A549 (cell line): ENCODE data around the gene NSUN6. TPM values are rescaled to one million over a fixed set of nuclear protein-coding genes. Genes with fewer than 3 reads are reported as not detected.

Experiments used
- ATAC-seq, 2 experiments: fragments of 200-7000 bp in 1 of 2; fragments of >200 bp in 1 of 2; cut with Nextera tagmentation in 1 of 2; cut with Tn5 transposase in 1 of 2; 3 replicates each; pipeline versions ENCODE4 v1.8.0 to v1.9.1; 2018 to 2020; ENCODE audit warnings: mild to moderate bottlenecking in 1 of 2, moderate library complexity in 1 of 2
- CTCF ChIA-PET: fragments of 300-600 bp; sonication (Branson Sonifier 250); formaldehyde crosslinking; extraction: SDS; loops from one replicate; lab custom pipeline; 2021; ENCODE audit warnings: antibody characterized with exemption, inconsistent platforms; lab: Yijun Ruan, JAX
- POLR2A ChIA-PET: fragments of 350-600 bp; formaldehyde crosslinking; extraction: SDS; loops from one replicate; lab custom pipeline; 2021; ENCODE audit warnings: antibody characterized with exemption, inconsistent platforms; lab: Yijun Ruan, JAX
- DNase-seq, 2 experiments: peaks; one replicate each; pipeline versions ENCODE4 v3.0.0 to v3.0.0-alpha.2; 2011 to 2016; ENCODE audit warnings: low read depth in 1 of 2, low spot score in 1 of 2
- FAIRE-seq: peaks from 2 replicates; lab custom pipeline; 2011; peaks lifted over from hg19 to GRCh38; lab: Jason Lieb, UNC
- H3K27ac ChIP-seq, 2 experiments: fragments of >200 bp; sonication (Bioruptor Twin); formaldehyde crosslinking; 3 replicates each; pipeline ENCODE4 v1.5.1; 2016 to 2017
- H3K4me1 ChIP-seq: fragments of >200 bp; sonication (Bioruptor Twin); formaldehyde crosslinking; 3 replicates; pipeline ENCODE4 v1.6.1; 2016
- H3K4me2 ChIP-seq: fragments of >200 bp; sonication (Bioruptor Twin); formaldehyde crosslinking; 3 replicates; pipeline ENCODE4 v1.6.1; 2016
- H3K4me3 ChIP-seq: fragments of >200 bp; sonication (Bioruptor Twin); formaldehyde crosslinking; 3 replicates; pipeline ENCODE4 v1.5.1; 2016
- H3K9me3 ChIP-seq: fragments of >200 bp; sonication (Bioruptor Twin); formaldehyde crosslinking; 3 replicates; pipeline ENCODE4 v1.6.1; 2016
- BHLHE40 ChIP-seq: IDR thresholded peaks from 2 replicates; pipeline ENCODE4 v1.6.1; 2012; ENCODE audit warnings: low read depth, low read length, inconsistent platforms
- CBX8 ChIP-seq: fragments of 200-600 bp; sonication (generic); IDR thresholded peaks from 2 replicates; pipeline ENCODE4 v1.6.1; 2016
- CEBPB ChIP-seq, 2 experiments: fragments of >200 bp in 1 of 2; sonication (Bioruptor Twin) in 1 of 2; formaldehyde crosslinking in 1 of 2; IDR thresholded peaks; 2 replicates each; pipeline ENCODE4 v1.6.1; 2012 to 2016
- CHD2 ChIP-seq: fragments of 150-350 bp; IDR thresholded peaks from 2 replicates; pipeline ENCODE4 v1.6.1; 2014; ENCODE audit warnings: low read length; ENCODE audit not compliant: partially characterized antibody
- CHD4 ChIP-seq: fragments of 200-600 bp; sonication (generic); IDR thresholded peaks from 2 replicates; pipeline ENCODE4 v1.6.1; 2016; ENCODE audit warnings: antibody characterized with exemption, mild to moderate bottlenecking, borderline replicate concordance
- CTCF ChIP-seq: fragments of >200 bp; sonication (Bioruptor Twin); formaldehyde crosslinking; IDR thresholded peaks from 3 replicates; pipeline ENCODE4 v1.5.1; 2016
- EHMT2 ChIP-seq: fragments of 200-600 bp; sonication (generic); IDR thresholded peaks from 2 replicates; pipeline ENCODE4 v1.6.1; 2016; ENCODE audit warnings: antibody characterized with exemption, low read depth, mild to moderate bottlenecking, moderate library complexity
- ELK1 ChIP-seq: fragments of 150-350 bp; IDR thresholded peaks from 2 replicates; pipeline ENCODE4 v1.6.1; 2014; ENCODE audit warnings: low read depth, mild to moderate bottlenecking, low read length
- EP300 ChIP-seq, 2 experiments: fragments of >200 bp; sonication (Bioruptor Twin); formaldehyde crosslinking; IDR thresholded peaks; 2 replicates in 1 of 2; 3 replicates in 1 of 2; pipeline ENCODE4 v1.6.1; 2016 to 2017
- FOSB ChIP-seq: fragments of 250-450 bp; sonication (Bioruptor Pico); IDR thresholded peaks from 2 replicates; pipeline ENCODE4 v1.5.0; 2020; ENCODE audit warnings: mild to moderate bottlenecking, moderate library complexity
- FOXS1 ChIP-seq: fragments of 250-450 bp; sonication (Bioruptor Pico); IDR thresholded peaks from 2 replicates; pipeline ENCODE4 v1.5.0; 2020; ENCODE audit warnings: mild to moderate bottlenecking, moderate library complexity
- GATA3 ChIP-seq: IDR thresholded peaks from 2 replicates; pipeline ENCODE4 v1.6.1; 2012; ENCODE audit warnings: borderline replicate concordance
- HDAC2 ChIP-seq: fragments of 200-600 bp; sonication (generic); IDR thresholded peaks from 2 replicates; pipeline ENCODE4 v1.6.1; 2016
- HOXA7 ChIP-seq: fragments of 250-450 bp; sonication (Bioruptor Pico); IDR thresholded peaks from 2 replicates; pipeline ENCODE4 v1.5.0; 2020; ENCODE audit warnings: mild to moderate bottlenecking, moderate library complexity
- JUN ChIP-seq, 2 experiments: fragments of >200 bp; sonication (Bioruptor Twin); formaldehyde crosslinking; IDR thresholded peaks; 2 replicates in 1 of 2; 3 replicates in 1 of 2; pipeline ENCODE4 v1.6.1; 2016 to 2017
- JUNB ChIP-seq: fragments of >200 bp; sonication (Bioruptor Twin); formaldehyde crosslinking; IDR thresholded peaks from 2 replicates; pipeline ENCODE4 v1.6.1; 2016
- KDM5A ChIP-seq: fragments of 200-600 bp; sonication (generic); IDR thresholded peaks from 2 replicates; pipeline ENCODE4 v1.6.1; 2016; ENCODE audit warnings: antibody characterized with exemption, mild to moderate bottlenecking
- MAFK ChIP-seq: fragments of 450-650 bp; IDR thresholded peaks from 2 replicates; pipeline ENCODE4 v1.6.1; 2014; ENCODE audit not compliant: partially characterized antibody
- NFE2L2 ChIP-seq: fragments of 150-350 bp; conservative IDR thresholded peaks from 2 replicates; pipeline ENCODE4 v1.6.1; 2014; ENCODE audit warnings: low read length
- NPAS2 ChIP-seq: fragments of 250-450 bp; sonication (Bioruptor Pico); IDR thresholded peaks from 2 replicates; pipeline ENCODE4 v1.8.0; 2022; ENCODE audit warnings: mild to moderate bottlenecking, moderate library complexity, borderline replicate concordance
- POLR2A ChIP-seq: IDR thresholded peaks from 2 replicates; pipeline ENCODE4 v1.6.1; 2012; ENCODE audit warnings: mild to moderate bottlenecking, low read length
- POLR2AphosphoS2 ChIP-seq: conservative IDR thresholded peaks from 2 replicates; pipeline ENCODE4 v1.6.1; 2012; ENCODE audit warnings: low read length, improper control_type of control experiment, inconsistent platforms
- RAD21 ChIP-seq, 2 experiments: fragments of >200 bp in 1 of 2; sonication (Bioruptor Twin) in 1 of 2; formaldehyde crosslinking in 1 of 2; IDR thresholded peaks in 1 of 2; conservative IDR thresholded peaks in 1 of 2; 2 replicates in 1 of 2; 3 replicates in 1 of 2; pipeline ENCODE4 v1.6.1; 2012 to 2018; ENCODE audit warnings: inconsistent platforms in 1 of 2
- RARB ChIP-seq: fragments of 250-450 bp; sonication (Bioruptor Pico); IDR thresholded peaks from 2 replicates; pipeline ENCODE4 v1.8.0; 2021; ENCODE audit warnings: mild to moderate bottlenecking, moderate library complexity
- RCOR1 ChIP-seq: fragments of 150-350 bp; IDR thresholded peaks from 2 replicates; pipeline ENCODE4 v1.6.1; 2014; ENCODE audit warnings: antibody characterized with exemption, low read length, low read depth
- RFX5 ChIP-seq: fragments of 450-650 bp; IDR thresholded peaks from 2 replicates; pipeline ENCODE4 v1.7.1; 2014; ENCODE audit warnings: antibody characterized with exemption, mild to moderate bottlenecking, moderate library complexity
- SREBF2 ChIP-seq: fragments of 450-650 bp; IDR thresholded peaks from 2 replicates; pipeline ENCODE4 v1.6.1; 2014; ENCODE audit warnings: mild to moderate bottlenecking, moderate library complexity
- TFCP2L1 ChIP-seq: fragments of 250-450 bp; sonication (Bioruptor Pico); IDR thresholded peaks from 2 replicates; pipeline ENCODE4 v1.5.0; 2021; ENCODE audit warnings: mild to moderate bottlenecking
- TP53 ChIP-seq: fragments of 250-450 bp; sonication (Bioruptor Pico); IDR thresholded peaks from 2 replicates; pipeline ENCODE4 v1.5.0; 2021; ENCODE audit warnings: mild to moderate bottlenecking, moderate library complexity
- USF2 ChIP-seq: fragments of 450-650 bp; IDR thresholded peaks from 2 replicates; pipeline ENCODE4 v1.6.1; 2014; ENCODE audit warnings: antibody characterized with exemption
- ZC3H11A ChIP-seq: fragments of 450-650 bp; IDR thresholded peaks from 2 replicates; pipeline ENCODE4 v1.6.1; 2014; ENCODE audit warnings: antibody characterized with exemption, mild to moderate bottlenecking
- ZFP36 ChIP-seq: fragments of 450-650 bp; IDR thresholded peaks from 2 replicates; pipeline ENCODE4 v1.6.1; 2014; ENCODE audit warnings: borderline replicate concordance; ENCODE audit not compliant: partially characterized antibody
- WGBS: methylation state at CpG from one replicate; pipeline ENCODE4 v1.1.6; 2017; ENCODE audit errors: missing lambda C conversion rate; 5-methylcytosine and 5-hydroxymethylcytosine counted together
- polyA plus RNA-seq, 4 experiments: library from polyadenylated mRNA; depleted of rRNA in 3 of 4; stranded (reverse); fragments of >200 nt; fragmentation: RNase III in 1 of 4; extraction: RNeasy Plus Mini Kit Qiagen cat#74134 plus additional on column Dnase treatment in 1 of 4; gene quantifications; 2 replicates in 3 of 4; 3 replicates in 1 of 4; pipeline ENCODE4 v1.2.3, GENCODE V29; 2011 to 2017

Gene NSUN6
- polyA plus RNA-seq, 2 of the 4 experiments (the other 2 are of a cell fraction) = 6.5 to 14.7 TPM

- no peak for TF ChIP-seq BHLHE40
- TF ChIP-seq CHD2 = no peak
- TF ChIP-seq ELK1 = no peak
- TF ChIP-seq EP300 (IDR thresholded peaks at IDR 0.05) = no peak
- TF ChIP-seq TFCP2L1 (CRISPR knock-in tag) = no peak
- no peak for TF ChIP-seq KDM5A
- no peak for TF ChIP-seq CBX8
- TF ChIP-seq EHMT2 = no peak
- TF ChIP-seq RAD21 (conservative IDR thresholded peaks at IDR 0.05 in 1 of 2, IDR thresholded peaks at IDR 0.05 in 1 of 2) = no peak
Observed at GRCh38 chr10:18681366-18681765, 30.0 kb upstream of the NSUN6 start (continued).

- no peak for ATAC-seq
- DNase-seq = no peak
- CTCF ChIA-PET = interaction anchor here (1.2 kb wide), 1 partner anchor 8 kb away, joined by 3 read pairs; no protein-coding TSS in a partner anchor
Observed at GRCh38 chr10:18680754-18681153, 29.4 kb upstream of the NSUN6 start.

GRCh38 chr10:18675086-18675801 lies 23.9 kb upstream of the NSUN6 start:
- no peak overlapping the region for H3K27ac ChIP-seq
- ATAC-seq (no peak), FAIRE-seq (no peak), DNase-seq (no peak)
- H3K4me2 ChIP-seq = no peak overlapping the region
- WGBS = 87% methylated on average over 4 of the region's 4 CpGs
- no peak overlapping the region for H3K4me3 ChIP-seq
- H3K9me3 ChIP-seq = no peaks in the 10 kb centered on the region
- ChIA-PET CTCF (no interaction called here), POLR2A (no interaction called here)
- TF ChIP-seq JUN (IDR thresholded peaks at IDR 0.05) = no peak
- no peak for TF ChIP-seq CEBPB (IDR thresholded peaks at IDR 0.05)
- TF ChIP-seq NPAS2 (CRISPR knock-in tag) = no peak
- TF ChIP-seq RFX5 = no peak
- no peak for TF ChIP-seq BHLHE40
- no peak for TF ChIP-seq HDAC2
- H3K4me1 ChIP-seq = no peaks in the 10 kb centered on the region

More at GRCh38 chr10:18680754-18681153, 29.4 kb upstream of the NSUN6 start:
- no peak overlapping the region for H3K4me3 ChIP-seq
- 96% methylated on average over 3 of the region's 3 CpGs for WGBS
- H3K9me3 ChIP-seq = no peaks in the 10 kb centered on the region
- no peak overlapping the region; the same call in 2 of the 3 replicates for H3K4me2 ChIP-seq
- H3K4me1 ChIP-seq = peaks cover 34% of the 10 kb centered on the region
- TF ChIP-seq FOXS1 (CRISPR knock-in tag) = no peak
- TF ChIP-seq USF2 = no peak
- no peak for TF ChIP-seq NFE2L2
- TF ChIP-seq JUNB = no peak
- peak overlapping the region in 1 of 2 experiments; percentile 20; a peak in 1 of 6 replicates for H3K27ac ChIP-seq
- POLR2A ChIA-PET = interaction anchor here (0.6 kb wide), 1 partner anchor 22 kb away, joined by 3 read pairs; no protein-coding TSS in a partner anchor
- no peak for FAIRE-seq

GRCh38 chr10:18668026-18668425 lies 16.6 kb upstream of the NSUN6 start:
- WGBS = 95% methylated on average over 2 of the region's 2 CpGs
- Histone ChIP-seq H3K27ac (no peak overlapping the region), H3K9me3 (no peaks in the 10 kb centered on the region), H3K4me3 (no peak overlapping the region), H3K4me2 (no peak overlapping the region), H3K4me1 (peaks cover 31% of the 10 kb centered on the region)
- ChIA-PET CTCF (interaction anchor here (0.6 kb wide), 1 partner anchor 8 kb away, joined by 3 read pairs; no protein-coding TSS in a partner anchor), POLR2A (interaction anchor here (1.5 kb wide), 1 partner anchor 10 kb away, joined by 4 read pairs; no protein-coding TSS in a partner anchor)
- TF ChIP-seq POLR2A (no peak), FOSB (CRISPR knock-in tag) (no peak), EHMT2 (no peak), HOXA7 (CRISPR knock-in tag) (no peak), TFCP2L1 (CRISPR knock-in tag) (no peak), RCOR1 (no peak), GATA3 (no peak), POLR2AphosphoS2 (no peak), CTCF (no peak), ZFP36 (no peak), HDAC2 (no peak), MAFK (no peak), ZC3H11A (no peak), SREBF2 (no peak), CHD4 (no peak), TP53 (no peak), RARB (no peak), FOXS1 (CRISPR knock-in tag) (no peak)
- no peak for DNase-seq
- ATAC-seq = no peak
- no peak for FAIRE-seq
